Skin epidermis (tissue), 12 donors: ENCODE data around the gene MDK.

Experiments
- H3K27ac ChIP-seq, 21 experiments: fragments of 200-600 bp; sonication (generic) in 11 of 21; one replicate each; pipeline ENCODE4 v1.5.0; 2020; ENCODE audit warnings: mild to moderate bottlenecking in 3 of 21, inconsistent platforms in 2 of 21, moderate library complexity in 2 of 21
- H3K4me3 ChIP-seq, 7 experiments: fragments of 200-600 bp; sonication (generic) in 2 of 7; one replicate each; pipeline ENCODE4 v1.5.0; 2020; ENCODE audit warnings: inconsistent platforms in 2 of 7, mild to moderate bottlenecking in 2 of 7, moderate library complexity in 1 of 7

Gene MDK

GRCh38 chr11:46421257-46421880, 39.9 kb downstream of the MDK start:
- H3K27ac ChIP-seq, result no peak overlapping the region
- no peak overlapping the region for H3K4me3 ChIP-seq

- no peak overlapping the region for H3K4me3 ChIP-seq
- no peak overlapping the region for H3K27ac ChIP-seq
Measured at GRCh38 chr11:46422588-46422987, 41.1 kb downstream of the MDK start.

GRCh38 chr11:46426233-46426991, 44.9 kb downstream of the MDK start:
- no peak overlapping the region for H3K4me3 ChIP-seq

GRCh38 chr11:46427364-46427763, 45.9 kb downstream of the MDK start:
- no peak overlapping the region for H3K27ac ChIP-seq

More at GRCh38 chr11:46426233-46426991, 44.9 kb downstream of the MDK start:
- no peak overlapping the region for H3K27ac ChIP-seq

GRCh38 chr11:46429717-46430116, 48.2 kb downstream of the MDK start:
- no peak overlapping the region for H3K4me3 ChIP-seq
- H3K27ac ChIP-seq, result peak overlapping the region in 4 of 21 experiments; percentile 19 to 56 (median 44)

More at GRCh38 chr11:46427364-46427763, 45.9 kb downstream of the MDK start:
- no peak overlapping the region for H3K4me3 ChIP-seq

GRCh38 chr11:46431211-46431610, 49.7 kb downstream of the MDK start:
- Histone ChIP-seq H3K4me3 (no peak overlapping the region), H3K27ac (peak overlapping the region in 2 of 21 experiments; percentile 11 to 56)
